ENCODE measurements around the gene INSRR. TPM values are rescaled to one million over a fixed set of nuclear protein-coding genes. Genes with fewer than 3 reads are reported as not detected.

INSRR gene
- not detected for total RNA-seq

DNA sequence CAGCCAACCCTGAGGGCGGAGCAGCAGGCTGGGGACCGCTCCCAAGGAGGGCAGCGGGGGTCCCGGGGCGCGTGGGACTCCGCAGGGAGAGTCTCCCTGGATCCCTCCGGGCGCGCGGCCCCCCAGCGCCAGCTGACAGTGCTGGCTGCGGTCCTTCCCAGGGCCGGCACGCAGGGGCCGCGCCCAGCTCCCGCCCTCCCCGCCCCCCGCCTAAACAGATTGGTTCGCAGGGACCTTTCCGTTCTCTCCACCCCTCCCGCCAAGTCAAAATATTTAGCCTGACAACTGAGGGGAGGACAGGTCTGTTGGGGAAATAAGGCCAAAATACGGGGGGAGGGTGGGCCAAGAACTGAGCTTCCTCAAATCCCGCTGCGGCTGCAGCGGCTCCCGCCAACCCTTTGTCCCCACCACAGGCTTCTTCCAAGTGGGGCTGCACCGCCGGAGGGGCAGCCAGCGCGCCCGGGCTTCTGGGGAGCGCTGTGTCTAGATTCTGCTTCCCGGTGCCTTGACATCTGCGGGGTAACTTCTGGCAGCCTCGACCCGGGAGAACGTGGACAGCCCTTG, at the start of gene INSRR:
Gene INSRR, minus strand, starts transcription at position 159 of the 564 bp plus-strand sequence. CDS start 496 bp downstream, outside the sequence.
- no peaks in the 10 kb centered on the region for H3K36me3 ChIP-seq
- peak within 1 kb of the TSS in 1 of 3 donors; percentile 14 for H3K4me3 ChIP-seq (replicated peaks in 1 of 3)
- 5 to 10% methylated on average over 12 to 23 of the region's 39 CpGs for WGBS, 2 donors
- peaks cover 19 to 26% of the 10 kb centered on the region in 2 donors for H3K4me1 ChIP-seq
- H3K27me3 ChIP-seq: peaks cover 20% of the 10 kb centered on the region
- intact Hi-C loops (cut with DNase I): no loop called here
- H3K27ac ChIP-seq: no peak within 1 kb of the TSS
- DNase-seq: no peak
- no peak for TF ChIP-seq POLR2A (IDR thresholded peaks at IDR 0.05)
- TF ChIP-seq, protein P1, sequence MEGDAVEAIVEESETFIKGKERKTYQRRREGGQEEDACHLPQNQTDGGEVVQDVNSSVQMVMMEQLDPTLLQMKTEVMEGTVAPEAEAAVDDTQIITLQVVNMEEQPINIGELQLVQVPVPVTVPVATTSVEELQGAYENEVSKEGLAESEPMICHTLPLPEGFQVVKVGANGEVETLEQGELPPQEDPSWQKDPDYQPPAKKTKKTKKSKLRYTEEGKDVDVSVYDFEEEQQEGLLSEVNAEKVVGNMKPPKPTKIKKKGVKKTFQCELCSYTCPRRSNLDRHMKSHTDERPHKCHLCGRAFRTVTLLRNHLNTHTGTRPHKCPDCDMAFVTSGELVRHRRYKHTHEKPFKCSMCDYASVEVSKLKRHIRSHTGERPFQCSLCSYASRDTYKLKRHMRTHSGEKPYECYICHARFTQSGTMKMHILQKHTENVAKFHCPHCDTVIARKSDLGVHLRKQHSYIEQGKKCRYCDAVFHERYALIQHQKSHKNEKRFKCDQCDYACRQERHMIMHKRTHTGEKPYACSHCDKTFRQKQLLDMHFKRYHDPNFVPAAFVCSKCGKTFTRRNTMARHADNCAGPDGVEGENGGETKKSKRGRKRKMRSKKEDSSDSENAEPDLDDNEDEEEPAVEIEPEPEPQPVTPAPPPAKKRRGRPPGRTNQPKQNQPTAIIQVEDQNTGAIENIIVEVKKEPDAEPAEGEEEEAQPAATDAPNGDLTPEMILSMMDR (IDR thresholded peaks at IDR 0.05): no peak
- H3K9me3 ChIP-seq: no peaks in the 10 kb centered on the region

DNA sequence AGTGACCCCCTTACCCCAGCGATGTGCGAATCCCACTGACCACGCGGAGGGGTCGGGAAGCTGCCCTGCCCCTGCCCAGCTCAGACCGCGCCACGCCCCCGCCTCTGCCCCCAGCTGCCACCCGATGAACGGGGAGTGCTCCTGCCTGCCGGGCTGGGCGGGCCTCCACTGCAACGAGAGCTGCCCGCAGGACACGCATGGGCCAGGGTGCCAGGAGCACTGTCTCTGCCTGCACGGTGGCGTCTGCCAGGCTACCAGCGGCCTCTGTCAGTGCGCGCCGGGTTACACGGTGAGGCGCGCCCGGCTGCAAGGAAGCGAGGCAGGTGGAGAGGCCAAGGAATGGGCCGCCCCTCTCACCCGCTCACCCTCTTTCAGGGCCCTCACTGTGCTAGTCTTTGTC, 49.6 kb upstream of the INSRR start:
- DNase-seq: no peak
- no peak overlapping the region for H3K4me3 ChIP-seq (replicated peaks in 1 of 3)
- H3K9me3 ChIP-seq: no peaks in the 10 kb centered on the region
- 68 to 75% methylated on average over 21 to 24 of the region's 29 CpGs for WGBS, 2 donors
- H3K4me1 ChIP-seq: peaks cover 19 to 36% of the 10 kb centered on the region in 2 donors
- no peak for TF ChIP-seq POLR2A (IDR thresholded peaks at IDR 0.05)
- TF ChIP-seq, protein P1 (IDR thresholded peaks at IDR 0.05): no peak
- H3K36me3 ChIP-seq: peaks cover 0 to 6% of the 10 kb centered on the region in 2 donors
- intact Hi-C loops (cut with DNase I): no loop called here
- H3K27me3 ChIP-seq: no peaks in the 10 kb centered on the region
- H3K27ac ChIP-seq: no peak overlapping the region

DNA sequence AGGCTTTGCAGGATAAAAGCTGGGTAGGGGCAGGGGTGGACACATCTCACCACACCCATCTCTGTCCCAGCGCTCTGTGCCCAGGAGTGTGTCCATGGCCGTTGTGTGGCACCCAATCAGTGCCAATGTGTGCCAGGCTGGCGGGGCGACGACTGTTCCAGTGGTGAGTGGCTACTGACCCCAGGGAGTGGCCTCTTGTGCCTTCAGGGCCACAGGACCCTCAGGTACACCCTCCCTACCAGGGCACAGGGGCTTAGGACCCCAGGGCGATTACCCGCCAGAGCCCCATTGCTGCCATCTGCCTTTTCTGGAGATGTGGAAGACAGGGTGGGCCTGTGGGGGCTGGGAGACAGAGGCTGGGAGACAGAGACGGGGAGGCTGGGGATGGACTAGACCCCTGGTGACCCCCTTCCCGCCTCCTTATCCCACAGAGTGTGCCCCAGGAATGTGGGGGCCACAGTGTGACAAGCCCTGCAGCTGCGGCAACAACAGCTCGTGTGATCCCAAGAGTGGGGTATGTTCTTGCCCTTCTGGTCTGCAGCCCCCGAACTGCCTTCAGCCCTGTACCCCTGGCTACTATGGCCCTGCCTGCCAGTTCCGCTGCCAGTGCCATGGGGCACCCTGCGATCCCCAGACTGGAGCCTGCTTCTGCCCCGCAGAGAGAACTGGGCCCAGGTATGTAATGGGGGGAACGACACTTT, 47.4 kb upstream of the INSRR start:
- Histone ChIP-seq H3K4me1 (peaks cover 4 to 35% of the 10 kb centered on the region in 2 donors), H3K4me3 (replicated peaks in 1 of 3) (no peak overlapping the region), H3K27me3 (no peaks in the 10 kb centered on the region), H3K27ac (no peak overlapping the region), H3K36me3 (peaks cover 0 to 6% of the 10 kb centered on the region in 2 donors), H3K9me3 (no peaks in the 10 kb centered on the region)
- intact Hi-C loops (cut with DNase I): no loop called here
- no peak for TF ChIP-seq POLR2A (IDR thresholded peaks at IDR 0.05)
- TF ChIP-seq, protein P1 (IDR thresholded peaks at IDR 0.05): no peak
- DNase-seq: no peak
- WGBS, 2 donors: 89 to 91% methylated on average over 12 to 13 of the region's 16 CpGs

DNA sequence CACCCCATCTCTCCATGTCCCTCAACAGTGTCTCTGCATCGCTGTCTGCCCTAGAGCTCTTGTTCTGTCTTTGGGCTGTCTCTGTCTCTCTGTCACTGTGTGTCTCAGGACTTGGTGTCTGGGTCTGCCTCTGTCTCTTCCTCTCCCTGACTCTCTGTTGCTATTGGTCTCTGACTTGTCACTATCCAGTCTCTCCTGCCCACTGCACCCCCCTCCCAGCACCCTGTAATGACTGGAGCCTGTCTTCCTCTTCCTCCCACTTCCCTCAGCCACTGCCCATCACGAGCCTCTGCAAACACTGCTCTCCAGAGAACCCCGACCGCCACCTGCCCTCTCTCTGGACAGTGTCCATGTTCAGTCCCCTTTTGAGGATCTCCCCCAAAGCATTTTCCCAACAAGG, 46.7 kb upstream of the INSRR start:
- DNase-seq: no peak
- no peak overlapping the region for H3K4me3 ChIP-seq (replicated peaks in 1 of 3)
- TF ChIP-seq, protein P1 (IDR thresholded peaks at IDR 0.05): no peak
- no peak for TF ChIP-seq POLR2A (IDR thresholded peaks at IDR 0.05)
- 62 to 64% methylated on average over 4 of the region's 4 CpGs for WGBS, 2 donors
- H3K27me3 ChIP-seq: no peaks in the 10 kb centered on the region
- no peak overlapping the region for H3K27ac ChIP-seq
- intact Hi-C loops (cut with DNase I): no loop called here
- peaks cover 0 to 6% of the 10 kb centered on the region in 2 donors for H3K36me3 ChIP-seq
- no peaks in the 10 kb centered on the region for H3K9me3 ChIP-seq
- peaks cover 4 to 38% of the 10 kb centered on the region in 2 donors for H3K4me1 ChIP-seq

DNA sequence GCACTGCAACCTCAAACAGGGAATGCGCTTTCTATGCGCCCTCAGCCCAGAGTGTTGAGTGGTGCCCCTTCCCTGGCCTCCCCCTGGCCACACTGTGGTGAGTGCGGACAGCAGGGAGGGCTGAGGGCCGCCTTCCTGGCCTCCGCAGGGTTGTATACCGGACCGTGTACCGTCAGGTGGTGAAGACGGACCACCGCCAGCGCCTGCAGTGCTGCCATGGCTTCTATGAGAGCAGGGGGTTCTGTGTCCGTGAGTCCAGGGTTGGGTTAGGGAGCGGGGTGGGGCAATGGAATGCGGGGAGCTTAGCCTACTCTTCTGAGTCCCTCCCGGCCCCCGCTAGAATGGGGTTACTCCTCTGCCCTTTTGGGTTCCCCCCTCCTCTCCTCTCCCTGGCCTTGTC, 46.3 kb upstream of the INSRR start:
- no peaks in the 10 kb centered on the region for H3K9me3 ChIP-seq
- H3K4me3 ChIP-seq (replicated peaks in 1 of 3): no peak overlapping the region
- no peak for TF ChIP-seq POLR2A (IDR thresholded peaks at IDR 0.05)
- TF ChIP-seq, protein P1 (IDR thresholded peaks at IDR 0.05): no peak
- no peaks in the 10 kb centered on the region for H3K27me3 ChIP-seq
- no peak overlapping the region for H3K27ac ChIP-seq
- 87 to 90% methylated on average over 11 to 15 of the region's 16 CpGs for WGBS, 2 donors
- H3K4me1 ChIP-seq: peaks cover 4 to 39% of the 10 kb centered on the region in 2 donors
- intact Hi-C loops (cut with DNase I): no loop called here
- DNase-seq: no peak
- H3K36me3 ChIP-seq: peaks cover 0 to 6% of the 10 kb centered on the region in 2 donors

Measured in thyroid gland (tissue), 4 donors.